ENCODE results near the gene CTDSP2.

DNA sequence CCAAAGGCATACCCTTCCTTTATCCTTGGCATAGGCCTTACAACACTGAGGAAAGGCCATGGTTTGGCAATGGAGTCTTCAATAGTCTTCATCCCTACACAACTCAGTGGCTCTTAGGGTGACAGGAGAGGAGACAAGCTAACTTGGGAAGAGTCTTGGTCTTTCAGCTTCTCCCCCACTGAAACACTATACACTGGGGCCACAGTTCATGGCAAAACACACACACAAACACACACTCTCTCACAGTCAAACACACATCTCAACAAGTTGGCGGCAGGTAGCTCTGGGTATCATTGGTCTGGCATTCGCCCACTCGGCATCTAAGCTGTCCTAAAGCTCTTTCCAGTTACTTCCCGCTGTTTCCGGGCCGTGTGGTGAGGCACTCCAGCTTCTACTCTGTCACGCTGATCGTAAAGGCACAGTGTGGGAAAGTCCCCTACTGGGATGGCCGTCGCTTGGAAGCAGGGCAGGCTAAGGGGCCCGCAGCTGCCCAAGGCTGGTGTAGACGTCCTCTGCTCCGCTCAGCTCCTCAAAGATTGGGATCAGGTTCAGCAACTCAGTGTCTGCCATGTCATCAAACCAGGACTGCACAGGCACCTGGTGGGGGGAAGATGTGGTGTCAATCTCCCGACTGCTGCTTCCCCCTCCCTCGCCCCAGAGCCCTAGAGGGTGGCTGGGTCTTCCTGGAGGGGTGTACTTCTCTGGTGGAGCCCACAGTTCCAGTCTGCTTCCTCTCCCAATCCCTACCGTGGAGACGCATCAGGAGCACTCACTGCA lies 23.2 kb downstream of the CTDSP2 start:
- TF ChIP-seq POLR2A (IDR thresholded peaks at IDR 0.05) = no peak
- TF ChIP-seq, protein P1, sequence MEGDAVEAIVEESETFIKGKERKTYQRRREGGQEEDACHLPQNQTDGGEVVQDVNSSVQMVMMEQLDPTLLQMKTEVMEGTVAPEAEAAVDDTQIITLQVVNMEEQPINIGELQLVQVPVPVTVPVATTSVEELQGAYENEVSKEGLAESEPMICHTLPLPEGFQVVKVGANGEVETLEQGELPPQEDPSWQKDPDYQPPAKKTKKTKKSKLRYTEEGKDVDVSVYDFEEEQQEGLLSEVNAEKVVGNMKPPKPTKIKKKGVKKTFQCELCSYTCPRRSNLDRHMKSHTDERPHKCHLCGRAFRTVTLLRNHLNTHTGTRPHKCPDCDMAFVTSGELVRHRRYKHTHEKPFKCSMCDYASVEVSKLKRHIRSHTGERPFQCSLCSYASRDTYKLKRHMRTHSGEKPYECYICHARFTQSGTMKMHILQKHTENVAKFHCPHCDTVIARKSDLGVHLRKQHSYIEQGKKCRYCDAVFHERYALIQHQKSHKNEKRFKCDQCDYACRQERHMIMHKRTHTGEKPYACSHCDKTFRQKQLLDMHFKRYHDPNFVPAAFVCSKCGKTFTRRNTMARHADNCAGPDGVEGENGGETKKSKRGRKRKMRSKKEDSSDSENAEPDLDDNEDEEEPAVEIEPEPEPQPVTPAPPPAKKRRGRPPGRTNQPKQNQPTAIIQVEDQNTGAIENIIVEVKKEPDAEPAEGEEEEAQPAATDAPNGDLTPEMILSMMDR (IDR thresholded peaks at IDR 0.05) = no peak
